ENCODE measurements around the gene ARHGAP32.
A peak's percentile ranks its signal among the peaks of the same experiment; 100 is the strongest.

The ARHGAP32 gene

DNA sequence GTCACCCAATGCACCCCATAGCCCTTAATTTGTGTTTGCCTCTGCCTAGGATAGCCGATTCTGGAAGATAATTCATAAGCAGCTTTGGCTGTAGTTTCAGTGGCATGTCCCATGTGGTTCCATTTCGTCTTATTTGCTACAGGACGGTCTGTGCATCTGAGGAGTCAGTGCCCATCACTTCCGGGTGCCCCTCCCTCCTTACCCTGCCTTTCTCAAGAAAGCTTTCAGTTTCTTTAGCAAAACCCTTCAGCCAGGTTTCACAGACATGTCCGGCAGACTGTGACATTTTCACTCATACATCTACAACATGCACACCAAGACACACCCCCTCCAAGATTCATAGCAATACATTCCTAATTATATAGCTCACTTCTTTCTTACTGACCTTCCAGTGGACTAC lies 263.7 kb downstream of the ARHGAP32 start:
- no peak overlapping the region for H3K4me3 ChIP-seq (ENCODE audit: low read depth, low read length)
- peak; percentile 88 for DNase-seq (ENCODE audit: low read depth)
- TF ChIP-seq, protein P1, sequence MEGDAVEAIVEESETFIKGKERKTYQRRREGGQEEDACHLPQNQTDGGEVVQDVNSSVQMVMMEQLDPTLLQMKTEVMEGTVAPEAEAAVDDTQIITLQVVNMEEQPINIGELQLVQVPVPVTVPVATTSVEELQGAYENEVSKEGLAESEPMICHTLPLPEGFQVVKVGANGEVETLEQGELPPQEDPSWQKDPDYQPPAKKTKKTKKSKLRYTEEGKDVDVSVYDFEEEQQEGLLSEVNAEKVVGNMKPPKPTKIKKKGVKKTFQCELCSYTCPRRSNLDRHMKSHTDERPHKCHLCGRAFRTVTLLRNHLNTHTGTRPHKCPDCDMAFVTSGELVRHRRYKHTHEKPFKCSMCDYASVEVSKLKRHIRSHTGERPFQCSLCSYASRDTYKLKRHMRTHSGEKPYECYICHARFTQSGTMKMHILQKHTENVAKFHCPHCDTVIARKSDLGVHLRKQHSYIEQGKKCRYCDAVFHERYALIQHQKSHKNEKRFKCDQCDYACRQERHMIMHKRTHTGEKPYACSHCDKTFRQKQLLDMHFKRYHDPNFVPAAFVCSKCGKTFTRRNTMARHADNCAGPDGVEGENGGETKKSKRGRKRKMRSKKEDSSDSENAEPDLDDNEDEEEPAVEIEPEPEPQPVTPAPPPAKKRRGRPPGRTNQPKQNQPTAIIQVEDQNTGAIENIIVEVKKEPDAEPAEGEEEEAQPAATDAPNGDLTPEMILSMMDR (IDR thresholded peaks at IDR 0.05; ENCODE audit: insufficient read depth, low read depth, low read length, missing control alignments), result no peak

DNA sequence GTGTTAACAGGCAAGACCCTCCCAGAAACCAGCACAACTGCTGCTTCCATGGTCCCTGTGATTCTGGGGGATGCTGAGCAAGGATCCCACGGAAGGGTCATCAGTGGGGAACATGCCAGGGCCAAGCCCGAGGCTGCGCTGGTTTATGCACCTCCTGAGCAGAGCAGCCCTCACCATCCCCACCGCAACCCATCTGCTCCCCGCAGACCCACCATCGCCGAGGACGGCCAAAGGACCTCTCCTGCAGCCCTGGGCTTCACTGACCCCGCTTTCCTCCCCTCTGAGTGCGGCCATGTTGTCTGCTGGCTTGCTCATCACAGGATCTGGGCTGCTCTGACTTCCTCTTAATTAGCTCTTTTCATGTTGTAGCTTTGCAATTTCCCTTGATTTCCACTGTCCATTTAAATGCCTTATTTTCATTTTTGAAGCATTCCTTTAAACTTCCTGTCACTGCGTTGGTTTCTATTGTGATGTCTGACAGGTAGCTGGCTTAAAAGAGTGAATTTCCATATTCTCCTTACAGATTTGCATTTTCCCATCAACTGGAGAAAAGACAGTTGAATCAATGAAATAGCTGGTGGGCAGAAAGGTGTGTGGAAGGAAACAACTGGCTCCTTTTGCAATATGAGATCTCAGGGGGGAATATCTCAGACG lies 264.3 kb downstream of the ARHGAP32 start:
- TF ChIP-seq, protein P1 (IDR thresholded peaks at IDR 0.05; ENCODE audit: insufficient read depth, low read depth, low read length, missing control alignments), result no peak
- H3K4me3 ChIP-seq (ENCODE audit: low read depth, low read length), result no peak overlapping the region
- no peak for DNase-seq (ENCODE audit: low read depth)

DNA sequence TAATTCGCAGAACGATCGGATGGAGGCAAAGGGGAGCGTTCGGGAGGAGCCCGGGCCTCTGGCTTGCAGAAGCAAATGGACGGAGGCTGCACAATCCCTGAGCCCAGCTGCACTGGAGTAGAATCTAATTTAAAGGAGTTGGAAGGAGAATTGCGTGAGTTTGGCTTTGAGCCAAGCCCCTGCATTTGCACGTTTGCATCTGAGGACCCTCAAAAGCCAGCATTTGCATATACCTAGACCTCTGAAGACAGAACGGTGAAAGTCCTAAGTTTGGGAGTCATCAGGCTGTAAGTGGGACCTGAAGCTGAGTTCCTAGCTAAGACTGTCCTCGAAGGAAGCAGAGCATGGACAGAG lies 265.0 kb downstream of the ARHGAP32 start:
- DNase-seq (ENCODE audit: low read depth), result no peak
- H3K4me3 ChIP-seq (ENCODE audit: low read depth, low read length), result no peak overlapping the region
- TF ChIP-seq, protein P1 (IDR thresholded peaks at IDR 0.05; ENCODE audit: insufficient read depth, low read depth, low read length, missing control alignments), result no peak

DNA sequence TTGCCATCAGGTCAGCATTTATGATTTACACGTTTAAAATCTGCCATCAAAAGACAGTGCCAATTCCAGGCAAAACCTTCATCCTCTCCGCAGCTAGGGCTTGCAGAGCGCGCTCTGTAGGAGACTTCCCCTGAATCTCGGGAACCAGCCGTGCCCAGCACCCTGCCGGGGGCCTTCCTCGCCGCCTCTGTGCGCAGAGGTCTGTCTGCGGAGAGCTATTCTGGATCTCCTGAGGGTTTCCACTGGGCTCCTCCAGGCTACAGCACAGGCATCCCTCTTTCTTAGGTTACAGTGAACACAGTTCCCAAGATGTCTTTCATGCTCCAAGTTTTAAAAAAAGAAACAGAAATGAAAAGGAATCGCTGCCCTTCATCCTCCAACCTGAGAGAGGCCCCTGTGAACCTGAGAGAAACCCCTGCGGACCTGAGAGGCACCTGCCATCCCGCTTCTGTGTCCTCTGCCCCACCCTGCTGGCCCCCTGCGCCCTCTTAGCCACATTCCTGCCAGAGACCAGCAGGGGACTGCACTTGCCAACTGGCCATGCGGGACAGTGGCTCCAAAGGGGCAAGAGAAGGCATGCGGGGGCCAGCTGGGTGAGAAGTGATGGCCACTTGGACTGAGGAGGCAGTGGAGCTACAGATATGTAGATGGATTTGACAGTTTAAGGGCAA lies 265.6 kb downstream of the ARHGAP32 start:
- no peak overlapping the region for H3K4me3 ChIP-seq (ENCODE audit: low read depth, low read length)
- no peak for DNase-seq (ENCODE audit: low read depth)
- TF ChIP-seq, protein P1 (IDR thresholded peaks at IDR 0.05; ENCODE audit: insufficient read depth, low read depth, low read length, missing control alignments), result no peak

DNA sequence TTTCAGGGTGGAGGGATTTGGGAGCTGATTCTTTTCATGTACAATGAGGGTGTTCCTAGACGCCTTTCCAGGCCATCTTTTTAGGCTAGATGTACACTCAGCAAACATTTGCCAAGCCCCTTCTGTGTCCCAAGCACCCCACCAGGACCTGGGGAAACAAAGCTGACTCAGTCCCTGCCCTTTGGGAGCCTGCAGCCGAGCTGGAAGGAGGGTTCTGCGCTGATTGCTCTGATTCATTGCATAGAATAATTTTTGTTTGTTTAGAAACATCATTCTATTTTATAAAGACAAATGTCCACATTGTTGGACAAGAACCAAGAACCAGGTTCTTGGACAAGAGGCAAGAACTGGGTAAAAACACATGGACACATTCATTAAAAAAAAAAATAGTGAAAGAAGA lies 266.1 kb downstream of the ARHGAP32 start:
- TF ChIP-seq, protein P1 (IDR thresholded peaks at IDR 0.05; ENCODE audit: insufficient read depth, low read depth, low read length, missing control alignments), result no peak
- no peak for DNase-seq (ENCODE audit: low read depth)
- H3K4me3 ChIP-seq (ENCODE audit: low read depth, low read length), result no peak overlapping the region

DNA sequence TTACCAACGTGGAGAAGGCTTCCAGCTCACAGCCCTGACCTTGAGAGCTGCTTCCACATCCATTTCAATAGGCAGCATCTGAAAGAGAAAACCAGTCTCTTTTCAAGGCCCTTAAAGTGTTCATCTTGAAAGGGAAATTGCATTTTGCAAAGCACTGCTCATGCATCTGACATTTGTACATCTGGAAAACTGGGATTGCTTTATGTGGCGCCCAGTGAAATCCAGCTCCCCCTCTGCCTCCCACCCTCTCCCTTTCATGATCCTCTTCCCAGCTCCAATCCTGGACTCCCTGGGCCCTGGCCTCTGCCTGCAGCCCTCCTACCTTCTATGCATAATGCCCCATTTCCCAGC lies 266.9 kb downstream of the ARHGAP32 start:
- TF ChIP-seq, protein P1 (IDR thresholded peaks at IDR 0.05; ENCODE audit: insufficient read depth, low read depth, low read length, missing control alignments), result no peak
- no peak for DNase-seq (ENCODE audit: low read depth)
- no peak overlapping the region for H3K4me3 ChIP-seq (ENCODE audit: low read depth, low read length)

All from GM12865 (cell line).